ENCODE results near the gene CILP. TPM values are rescaled to one million over a fixed set of nuclear protein-coding genes. Genes with fewer than 3 reads are reported as not detected.
"Not testable (repeated sequence)": the region's sequence is repeated elsewhere in the genome, so short reads cannot be mapped to it uniquely, and the experiment has no call there.

The CILP gene
- total RNA-seq, 1 experiment from 2014 or later = 0.04 TPM

DNA sequence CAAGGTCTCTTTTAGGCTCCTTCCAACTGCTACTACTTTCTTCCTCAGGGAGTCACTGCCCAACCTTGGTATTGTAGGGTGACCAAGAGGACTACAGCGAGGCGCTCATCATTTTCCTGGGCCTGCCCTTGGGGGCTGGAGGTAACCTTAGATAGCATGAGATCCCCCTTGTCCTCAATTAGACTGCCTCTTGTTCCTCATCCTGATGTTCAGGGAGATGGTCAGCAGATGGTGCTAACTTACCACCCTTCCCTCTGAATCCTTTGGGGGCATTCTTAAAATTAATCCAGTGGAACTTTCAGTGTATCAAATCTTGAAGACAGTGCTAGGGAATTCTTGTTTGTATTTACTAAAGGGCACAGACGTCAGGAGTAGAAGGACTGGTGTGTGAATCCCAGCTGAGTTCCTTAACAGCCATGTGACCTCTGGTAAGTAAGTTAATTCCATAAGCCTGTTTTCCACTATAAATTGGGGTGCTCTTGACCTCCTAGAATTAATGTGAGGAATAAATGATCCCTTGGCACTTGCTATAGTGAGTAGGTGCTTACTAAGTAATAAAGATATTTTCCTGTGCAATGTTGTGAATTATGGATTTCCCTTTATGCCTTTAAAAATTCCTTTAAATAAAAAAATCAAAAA lies 22.1 kb downstream of the CILP start:
- Histone ChIP-seq H3K4me1 (ENCODE audit: insufficient read depth, low read length) (no peaks in the 10 kb centered on the region), H3K27me3 (ENCODE audit: insufficient read depth, low read length) (no peaks in the 10 kb centered on the region), H2BK12ac (ENCODE audit: insufficient read length, low read depth, low read length) (no peak overlapping the region), H2AFZ (ENCODE audit: low read length) (no peak overlapping the region), H3K23ac (ENCODE audit: insufficient read length, low read depth, low read length) (no peak overlapping the region), H3K4me2 (ENCODE audit: insufficient read depth, insufficient read length, low read length) (no peak overlapping the region), H3K9me3 (ENCODE audit: control insufficient read depth, low read depth, low read length) (no peaks in the 10 kb centered on the region), H2BK120ac (ENCODE audit: low read depth, low read length, poor library complexity, severe bottlenecking) (no peak overlapping the region), H3K27ac (ENCODE audit: insufficient read length, low read depth, low read length) (no peak overlapping the region), H2BK5ac (ENCODE audit: insufficient read length, low read length) (no peak overlapping the region), H3K4ac (ENCODE audit: low read depth, low read length) (no peak overlapping the region), H4K91ac (ENCODE audit: insufficient read length, low read depth, low read length) (no peak overlapping the region), H3K56ac (ENCODE audit: insufficient read length, low read depth, low read length) (no peak overlapping the region), H2BK20ac (ENCODE audit: low read depth, low read length, poor library complexity, severe bottlenecking) (no peak overlapping the region), H4K5ac (ENCODE audit: insufficient read length, low read depth, low read length) (no peak overlapping the region), H4K20me1 (ENCODE audit: control insufficient read depth, insufficient read depth, insufficient read length) (no peaks in the 10 kb centered on the region), H2BK15ac (ENCODE audit: low read depth, low read length) (no peak overlapping the region), H3K14ac (ENCODE audit: insufficient read depth, low read length) (no peak overlapping the region), H3T11ph (ENCODE audit: low read length) (no peak overlapping the region), H2AK5ac (ENCODE audit: insufficient read length, low read length) (no peak overlapping the region), H3K23me2 (ENCODE audit: insufficient read length, low read depth, low read length, poor library complexity, severe bottlenecking) (peaks cover 2% of the 10 kb centered on the region), H3K18ac (ENCODE audit: insufficient read length, low read depth, low read length) (no peak overlapping the region), H3K79me2 (ENCODE audit: insufficient read depth, low read length) (no peaks in the 10 kb centered on the region), H3K9ac (ENCODE audit: extremely low read depth, insufficient read length, low read length) (no peak overlapping the region), H3K79me1 (ENCODE audit: insufficient read depth, low read depth, low read length, poor library complexity, severe bottlenecking) (no peaks in the 10 kb centered on the region), H4K8ac (replicated peaks; ENCODE audit: insufficient read length, low read depth, low read length) (no peak overlapping the region)
- Mint-ChIP-seq H3K27ac (peak overlapping the region in 1 of 3 experiments; percentile 67; a peak in 3 of 7 replicates), H3K27me3 (ENCODE audit: low read depth) (no peaks in the 10 kb centered on the region), H3K36me3 (ENCODE audit: insufficient read depth in 1 of 3, low read depth in 3 of 3) (no peaks in the 10 kb centered on the region; a peak in 1 of 7 replicates), H3K4me1 (peaks cover 5 to 7% of the 10 kb centered on the region in 2 experiments), H3K4me3 (no peak overlapping the region), H3K9me3 (peaks cover 0 to 2% of the 10 kb centered on the region in 2 experiments; a peak in 2 of 5 replicates)
- DNase-seq = peak; percentile 59
- peak; percentile 92 for TF ChIP-seq CTCF (conservative IDR thresholded peaks at IDR 0.05)
- no CpG with 5 or more reads among the region's 3 CpGs for WGBS (ENCODE audit: extremely low coverage, insufficient read length, low lambda C conversion rate)

DNA sequence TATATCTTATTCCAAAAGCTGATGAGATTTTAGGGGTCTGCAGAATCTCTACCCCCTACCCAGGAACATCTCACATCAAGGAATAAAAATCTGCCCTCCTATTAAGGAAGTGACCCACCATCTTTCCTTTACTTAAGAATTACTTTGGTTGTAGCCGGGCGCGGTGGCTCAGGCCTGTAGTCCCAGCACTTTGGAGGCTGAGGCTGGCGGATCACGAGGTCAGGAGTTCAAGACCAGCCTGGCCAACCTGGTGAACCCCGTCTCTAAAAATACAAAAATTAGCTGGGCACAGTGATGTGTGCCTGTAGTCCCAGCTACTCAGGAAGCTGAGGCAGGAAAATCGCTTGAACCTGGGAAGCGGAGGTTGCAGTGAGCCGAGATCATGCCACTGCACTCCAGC lies 22.8 kb downstream of the CILP start:
- H3K4me1 Mint-ChIP-seq = peaks cover 13 to 14% of the 10 kb centered on the region in 2 experiments
- not testable (repeated sequence) for H3K36me3 Mint-ChIP-seq (ENCODE audit: insufficient read depth in 1 of 3, low read depth in 3 of 3); H4K8ac ChIP-seq (replicated peaks; ENCODE audit: insufficient read length, low read depth, low read length); H3K79me1 ChIP-seq (ENCODE audit: insufficient read depth, low read depth, low read length, poor library complexity, severe bottlenecking); H3K14ac ChIP-seq (ENCODE audit: insufficient read depth, low read length); H3K23me2 ChIP-seq (ENCODE audit: insufficient read length, low read depth, low read length, poor library complexity, severe bottlenecking); H3K27ac Mint-ChIP-seq; H3K27ac ChIP-seq (ENCODE audit: insufficient read length, low read depth, low read length); H3K79me2 ChIP-seq (ENCODE audit: insufficient read depth, low read length); H3K27me3 ChIP-seq (ENCODE audit: insufficient read depth, low read length); H3K4ac ChIP-seq (ENCODE audit: low read depth, low read length); H3T11ph ChIP-seq (ENCODE audit: low read length); H3K9me3 ChIP-seq (ENCODE audit: control insufficient read depth, low read depth, low read length); H2AFZ ChIP-seq (ENCODE audit: low read length); H3K23ac ChIP-seq (ENCODE audit: insufficient read length, low read depth, low read length); H3K4me1 ChIP-seq (ENCODE audit: insufficient read depth, low read length); H2BK15ac ChIP-seq (ENCODE audit: low read depth, low read length); H2BK120ac ChIP-seq (ENCODE audit: low read depth, low read length, poor library complexity, severe bottlenecking); H2AK5ac ChIP-seq (ENCODE audit: insufficient read length, low read length); H4K20me1 ChIP-seq (ENCODE audit: control insufficient read depth, insufficient read depth, insufficient read length); H2BK5ac ChIP-seq (ENCODE audit: insufficient read length, low read length); H3K9me3 Mint-ChIP-seq; H2BK12ac ChIP-seq (ENCODE audit: insufficient read length, low read depth, low read length); DNase-seq; H2BK20ac ChIP-seq (ENCODE audit: low read depth, low read length, poor library complexity, severe bottlenecking); H3K56ac ChIP-seq (ENCODE audit: insufficient read length, low read depth, low read length); H3K18ac ChIP-seq (ENCODE audit: insufficient read length, low read depth, low read length); H3K9ac ChIP-seq (ENCODE audit: extremely low read depth, insufficient read length, low read length); H3K4me2 ChIP-seq (ENCODE audit: insufficient read depth, insufficient read length, low read length); H3K27me3 Mint-ChIP-seq (ENCODE audit: low read depth); H4K91ac ChIP-seq (ENCODE audit: insufficient read length, low read depth, low read length); H3K4me3 Mint-ChIP-seq; H4K5ac ChIP-seq (ENCODE audit: insufficient read length, low read depth, low read length)
- no CpG with 5 or more reads among the region's 9 CpGs for WGBS (ENCODE audit: extremely low coverage, insufficient read length, low lambda C conversion rate)

All from H9 (cell line).